NB4 (cell line): ENCODE measurements around the gene SLC36A2.
"Not testable (repeated sequence)": the region's sequence is repeated elsewhere in the genome, so short reads cannot be mapped to it uniquely, and the experiment has no call there.

Source experiments
- DNase-seq: peaks from one replicate; pipeline ENCODE4 v3.0.0; 2010; ENCODE audit warnings: low read depth
- H3K4me3 ChIP-seq: one replicate; pipeline ENCODE4 v1.5.1; 2011; ENCODE audit warnings: mild to moderate bottlenecking, low read depth, low read length, moderate library complexity
- CTCF ChIP-seq: IDR thresholded peaks from one replicate; pipeline ENCODE4 v1.5.1; 2012; ENCODE audit warnings: low read depth, low read length
- MYC ChIP-seq: IDR thresholded peaks from 2 replicates; pipeline ENCODE4 v1.6.1; 2011; ENCODE audit warnings: low read depth, low read length
- POLR2A ChIP-seq: IDR thresholded peaks from 2 replicates; pipeline ENCODE4 v1.6.1; 2011; ENCODE audit warnings: mild to moderate bottlenecking; ENCODE audit not compliant: insufficient read length; ENCODE audit errors: extremely low read depth
- TF ChIP-seq, protein P1 (sequence below): IDR thresholded peaks from 2 replicates; pipeline ENCODE4 v1.6.1; 2011; ENCODE audit warnings: low read depth, low read length

SLC36A2 gene

GRCh38 chr5:151378616-151379015, 31.3 kb upstream of the SLC36A2 start:
- TF ChIP-seq MYC (no peak), POLR2A (no peak), CTCF (no peak)
- TF ChIP-seq, protein P1, sequence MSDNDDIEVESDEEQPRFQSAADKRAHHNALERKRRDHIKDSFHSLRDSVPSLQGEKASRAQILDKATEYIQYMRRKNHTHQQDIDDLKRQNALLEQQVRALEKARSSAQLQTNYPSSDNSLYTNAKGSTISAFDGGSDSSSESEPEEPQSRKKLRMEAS: no peak

DNA sequence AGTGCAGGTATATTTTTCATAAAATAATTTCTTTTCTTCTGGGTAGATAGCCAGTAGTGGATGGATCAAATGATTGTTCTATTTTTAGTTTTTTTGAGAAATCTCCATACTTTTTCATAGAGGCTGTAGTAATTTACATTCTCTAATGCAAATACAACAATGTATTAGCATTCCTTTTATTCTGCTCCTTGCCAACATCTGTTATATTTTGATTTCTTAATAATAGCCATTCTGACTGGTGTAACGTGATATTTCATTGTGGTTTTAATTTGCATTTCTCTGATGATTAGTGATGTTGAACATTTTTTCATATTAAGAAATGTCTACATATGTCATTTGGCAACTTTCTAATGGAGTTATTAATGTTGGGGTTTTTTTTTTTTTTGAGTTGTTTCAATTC, 27.2 kb upstream of the SLC36A2 start:
- H3K4me3 ChIP-seq: no peak overlapping the region
- TF ChIP-seq POLR2A (no peak), MYC (no peak), CTCF (no peak)
- TF ChIP-seq, protein P1: no peak
- no peak for DNase-seq

More at GRCh38 chr5:151378616-151379015, 31.3 kb upstream of the SLC36A2 start:
- DNase-seq: no peak
- no peak overlapping the region for H3K4me3 ChIP-seq

DNA sequence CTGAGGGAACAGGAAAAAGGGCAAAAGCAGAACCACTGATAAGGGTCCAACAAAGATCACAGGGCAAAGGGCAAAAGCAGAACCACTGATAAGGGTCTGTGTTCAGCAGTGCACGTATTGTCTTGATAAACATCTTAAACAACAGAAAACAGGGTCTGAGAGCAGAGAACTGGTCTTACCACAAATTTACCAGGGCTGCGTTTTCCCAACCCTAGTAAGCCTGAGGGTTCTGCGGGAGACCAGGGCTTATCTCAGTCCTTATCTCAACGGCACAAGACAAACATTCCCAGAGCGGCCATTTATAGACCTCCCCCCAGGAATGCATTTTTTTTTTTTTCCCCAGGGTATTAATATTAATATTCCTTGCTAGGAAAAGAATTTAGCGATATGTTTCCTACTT, 19.7 kb upstream of the SLC36A2 start:
- DNase-seq, H3K4me3 ChIP-seq: not testable (repeated sequence)

GRCh38 chr5:151363673-151364072, 16.3 kb upstream of the SLC36A2 start:
- no peak for DNase-seq
- TF ChIP-seq MYC: no peak

DNA sequence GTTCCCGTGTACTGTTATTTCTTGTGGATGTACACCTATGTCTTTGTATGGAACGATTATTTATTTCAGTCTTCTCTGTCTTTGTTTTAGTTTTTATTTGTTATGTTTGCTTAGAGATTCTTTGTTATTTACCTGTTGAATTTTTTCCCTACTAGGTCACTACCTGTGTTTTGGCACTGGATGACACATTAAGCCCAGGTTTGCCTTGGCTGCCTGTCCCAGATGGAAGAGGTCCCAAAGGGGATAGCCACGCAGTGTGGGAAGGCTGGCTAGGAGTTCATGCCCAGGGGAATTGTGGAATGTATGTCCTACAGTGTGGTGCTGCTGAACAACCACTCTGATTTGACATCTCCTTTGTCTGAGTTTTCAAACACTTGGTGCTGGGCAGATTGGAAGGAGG, 15.6 kb upstream of the SLC36A2 start:
- no peak overlapping the region for H3K4me3 ChIP-seq
- TF ChIP-seq, protein P1: no peak
- no peak for TF ChIP-seq POLR2A
- TF ChIP-seq CTCF: no peak
- TF ChIP-seq MYC: no peak
- DNase-seq: no peak

More at GRCh38 chr5:151363673-151364072, 16.3 kb upstream of the SLC36A2 start:
- no peak overlapping the region for H3K4me3 ChIP-seq

DNA sequence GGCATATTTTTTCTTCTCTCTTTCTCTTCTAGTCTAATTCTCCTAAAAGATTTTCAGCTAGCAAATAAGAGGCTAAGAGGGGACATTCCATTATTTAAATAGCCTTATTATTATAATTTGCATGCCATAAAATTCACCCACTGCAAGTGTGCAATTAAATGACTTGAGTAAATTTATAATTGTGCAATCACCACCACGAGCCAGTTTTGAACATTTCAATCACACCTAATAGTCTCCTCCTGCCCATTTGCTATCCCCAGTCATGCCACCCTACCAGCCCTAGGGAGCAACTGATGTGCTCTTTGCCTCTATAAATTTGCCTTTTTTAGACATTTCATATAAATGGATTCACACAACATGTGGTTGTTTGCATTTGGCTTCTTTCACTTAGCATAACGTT, 12.0 kb upstream of the SLC36A2 start:
- TF ChIP-seq POLR2A: no peak
- TF ChIP-seq, protein P1: no peak
- no peak for TF ChIP-seq CTCF
- no peak for TF ChIP-seq MYC
- no peak overlapping the region for H3K4me3 ChIP-seq
- no peak for DNase-seq

DNA sequence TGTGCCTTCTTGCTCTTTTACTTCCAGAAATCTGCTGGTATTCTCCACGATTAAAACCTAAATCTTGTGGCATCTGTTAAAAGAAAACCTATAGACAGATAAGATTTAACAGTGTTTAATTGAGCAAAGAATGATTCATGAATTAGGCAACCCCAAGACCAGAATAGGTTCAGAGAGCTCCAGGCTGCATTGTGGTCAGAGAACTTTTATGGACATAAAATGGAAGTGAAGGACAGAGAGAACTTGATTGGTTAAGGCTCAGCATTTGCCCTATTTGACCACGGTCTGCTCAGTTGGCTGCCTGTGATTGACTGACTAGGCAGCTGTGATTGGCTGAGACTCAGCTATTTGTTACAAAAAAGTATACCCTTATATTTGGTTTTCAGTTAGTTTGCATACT, 10.4 kb upstream of the SLC36A2 start:
- TF ChIP-seq CTCF (no peak), POLR2A (no peak), MYC (no peak)
- TF ChIP-seq, protein P1: no peak

More for the DNA sequence above, 10.4 kb upstream of the SLC36A2 start:
- H3K4me3 ChIP-seq: no peak overlapping the region
- DNase-seq: peak; percentile 37
